HCT116 (cell line): Measurements from ENCODE around the gene NFATC1. TPM values are rescaled to one million over a fixed set of nuclear protein-coding genes. Genes with fewer than 3 reads are reported as not detected.

ENCODE experiments used
- ATAC-seq: fragments of 200-7000 bp; cut with Tn5 transposase; 2 replicates; pipeline ENCODE4 v1.9.1; 2020; ENCODE audit warnings: mild to moderate bottlenecking, moderate library complexity
- BruUV-seq: library from RNA; stranded (reverse); fragments of 400-500 nt; replicated peaks from 2 replicates; lab custom pipeline; 2021; lab: Mats Ljungman, UMichigan
- CTCF ChIA-PET: fragments of 300-600 bp; sonication (Branson Sonifier 250); formaldehyde crosslinking; loops from one replicate; lab custom pipeline; 2021; ENCODE audit warnings: antibody characterized with exemption; lab: Charles Lee
- POLR2A ChIA-PET: fragments of 300-600, 350-600 bp; sonication (Branson Sonifier 250); formaldehyde crosslinking; loops from one replicate; lab custom pipeline; 2021; ENCODE audit warnings: antibody characterized with exemption; lab: Charles Lee
- RAD21 ChIA-PET, 2 experiments: fragments of 300-600 bp; sonication (Branson Sonifier 250); formaldehyde crosslinking; loops; one replicate each; lab custom pipeline; 2023; ENCODE audit warnings: low total read pairs in 2 of 2; ENCODE audit not compliant: uncharacterized antibody in 2 of 2, unreplicated experiment in 2 of 2, low non-redundant PET in 1 of 2; lab: Charles Lee
- DNase-seq: peaks from one replicate; pipeline ENCODE4 v3.0.0-alpha.2; 2010; ENCODE audit warnings: low read depth, low spot score
- H2AFZ ChIP-seq: fragments of 200-600 bp; shearing (Covaris generic), sonication (generic); 2 replicates; pipeline ENCODE4 v1.6.1; 2017; ENCODE audit warnings: low read depth, mixed run types, mixed read lengths, antibody characterized with exemption, low read length; ENCODE audit not compliant: poor library complexity, severe bottlenecking
- H3K27ac ChIP-seq: 2 replicates; pipeline ENCODE4 v1.5.1; 2012; ENCODE audit warnings: low read depth, low read length
- H3K27me3 ChIP-seq: fragments of 200-600 bp; sonication (generic); 2 replicates; pipeline ENCODE4 v1.6.1; 2016; ENCODE audit warnings: mixed run types, low read length, mixed read lengths; ENCODE audit not compliant: insufficient read depth
- H3K36me3 ChIP-seq, 2 experiments: fragments of 200-500 bp in 1 of 2; fragments of 200-600 bp in 1 of 2; sonication (Bioruptor generic) in 1 of 2; sonication (generic) in 1 of 2; 2 replicates each; pipeline versions ENCODE4 v1.5.1 to v1.6.1; 2014 to 2016; ENCODE audit warnings: low read length in 2 of 2, inconsistent platforms in 1 of 2, mixed read lengths in 1 of 2, mixed run types in 1 of 2; ENCODE audit not compliant: insufficient read depth in 2 of 2, control insufficient read depth in 1 of 2
- H3K4me1 ChIP-seq, 2 experiments: fragments of 200-600 bp in 1 of 2; sonication (generic) in 1 of 2; 2 replicates each; pipeline versions ENCODE4 v1.5.1 to v1.6.1; 2012 to 2017; ENCODE audit warnings: low read length in 2 of 2, inconsistent platforms in 1 of 2, mild to moderate bottlenecking in 1 of 2, mixed read lengths in 1 of 2, mixed run types in 1 of 2, moderate library complexity in 1 of 2; ENCODE audit not compliant: insufficient read depth in 2 of 2, control insufficient read depth in 1 of 2
- H3K4me2 ChIP-seq: fragments of 200-600 bp; sonication (generic); 2 replicates; pipeline ENCODE4 v1.6.1; 2017; ENCODE audit warnings: mixed run types, low read length, mixed read lengths
- H3K4me3 ChIP-seq, 2 experiments: fragments of 200-600 bp in 1 of 2; sonication (generic) in 1 of 2; replicated peaks in 1 of 2; 2 replicates each; pipeline ENCODE4 v1.5.1; 2011 to 2016; ENCODE audit warnings: low read length in 2 of 2, control low read depth in 1 of 2, low read depth in 1 of 2, mild to moderate bottlenecking in 1 of 2, mixed read lengths in 1 of 2, mixed run types in 1 of 2
- H3K79me2 ChIP-seq: fragments of 200-600 bp; sonication (generic); 2 replicates; pipeline ENCODE4 v1.6.1; 2017; ENCODE audit warnings: mild to moderate bottlenecking, mixed run types, low read length, moderate library complexity, mixed read lengths; ENCODE audit not compliant: insufficient read depth
- H3K9ac ChIP-seq: fragments of 200-600 bp; sonication (generic); 2 replicates; pipeline ENCODE4 v1.6.1; 2016; ENCODE audit warnings: low read length, mixed read lengths
- H3K9me2 ChIP-seq: fragments of 200-600 bp; sonication (generic), shearing (Covaris generic); 2 replicates; pipeline ENCODE4 v1.6.1; 2017; ENCODE audit warnings: mixed run types, mild to moderate bottlenecking, moderate library complexity; ENCODE audit not compliant: insufficient read depth
- H3K9me3 ChIP-seq, 2 experiments: fragments of 200-500 bp in 1 of 2; fragments of 200-600 bp in 1 of 2; sonication (Bioruptor generic) in 1 of 2; sonication (generic) in 1 of 2; 2 replicates each; pipeline ENCODE4 v1.6.1; 2014 to 2017; ENCODE audit warnings: low read length in 2 of 2, mixed read lengths in 2 of 2, inconsistent platforms in 1 of 2, low read depth in 1 of 2, mild to moderate bottlenecking in 1 of 2, mixed run types in 1 of 2, moderate library complexity in 1 of 2; ENCODE audit not compliant: control insufficient read depth in 1 of 2, insufficient read depth in 1 of 2
- H4K20me1 ChIP-seq: fragments of 200-600 bp; sonication (generic), shearing (Covaris generic); 2 replicates; pipeline ENCODE4 v1.6.1; 2017; ENCODE audit warnings: mixed run types, mild to moderate bottlenecking, moderate library complexity; ENCODE audit not compliant: insufficient read depth
- CBX3 ChIP-seq: IDR thresholded peaks from 2 replicates; pipeline ENCODE4 v1.6.1; 2012; ENCODE audit warnings: low read depth
- CEBPB ChIP-seq: IDR thresholded peaks from 2 replicates; pipeline ENCODE4 v1.6.1; 2012; ENCODE audit warnings: low read depth
- EGR1 ChIP-seq: IDR thresholded peaks from 2 replicates; pipeline ENCODE4 v1.6.1; 2012; ENCODE audit warnings: low read depth
- ELF1 ChIP-seq: IDR thresholded peaks from 2 replicates; pipeline ENCODE4 v1.6.1; 2012; ENCODE audit warnings: low read depth, borderline replicate concordance
- EZH2 ChIP-seq: fragments of 200-600 bp; sonication (generic); IDR thresholded peaks from 2 replicates; pipeline ENCODE4 v1.6.1; 2017; ENCODE audit warnings: antibody characterized with exemption, mixed run types
- EZH2phosphoT487 ChIP-seq: fragments of 200-600 bp; IDR thresholded peaks from 2 replicates; pipeline ENCODE4 v1.6.1; 2018; ENCODE audit warnings: antibody characterized with exemption, borderline replicate concordance
- FOSL1 ChIP-seq: IDR thresholded peaks from 2 replicates; pipeline ENCODE4 v1.6.1; 2012; ENCODE audit warnings: low read depth
- JUND ChIP-seq: IDR thresholded peaks from 2 replicates; pipeline ENCODE4 v1.6.1; 2012
- POLR2A ChIP-seq: IDR thresholded peaks from 2 replicates; pipeline ENCODE4 v1.7.0; 2011; ENCODE audit warnings: borderline replicate concordance; ENCODE audit not compliant: insufficient read depth, insufficient read length; ENCODE audit errors: extremely low read depth
- POLR2AphosphoS5 ChIP-seq: IDR thresholded peaks from 2 replicates; pipeline ENCODE4 v1.6.1; 2011; ENCODE audit warnings: mild to moderate bottlenecking, low read depth, low read length, moderate library complexity
- RAD21 ChIP-seq: IDR thresholded peaks from 2 replicates; pipeline ENCODE4 v1.6.1; 2012; ENCODE audit warnings: low read depth, mild to moderate bottlenecking
- SP1 ChIP-seq: IDR thresholded peaks from 2 replicates; pipeline ENCODE4 v1.6.1; 2012; ENCODE audit warnings: low read depth
- TCF7L2 ChIP-seq: IDR thresholded peaks from 2 replicates; pipeline ENCODE4 v1.7.0; 2011; ENCODE audit warnings: borderline replicate concordance, inconsistent platforms; ENCODE audit not compliant: insufficient read depth, insufficient read length; ENCODE audit errors: extremely low read depth
- YY1 ChIP-seq: IDR thresholded peaks from 2 replicates; pipeline ENCODE4 v1.6.1; 2011; ENCODE audit warnings: low read length, low read depth, moderate library complexity, mild to moderate bottlenecking; ENCODE audit not compliant: insufficient replicate concordance; ENCODE audit errors: extremely low read depth
- ZNF274 ChIP-seq: fragments of 200-500 bp; sonication (Bioruptor generic); IDR thresholded peaks from 2 replicates; pipeline ENCODE4 v1.6.1; 2014; ENCODE audit warnings: mild to moderate bottlenecking, low read depth, low read length, inconsistent platforms
- intact Hi-C: fragments of 100-400 bp; cut with micrococcal nuclease; formaldehyde crosslinking; loops from 2 replicates; pipeline ENCODE4 v1.10.0; 2022
- total RNA-seq: library from RNA; stranded (reverse); gene quantifications from one replicate; pipeline ENCODE4 v1.2.1, GENCODE V29; 2021; ENCODE audit not compliant: unreplicated experiment
- TF ChIP-seq, protein P1 (sequence below), 3 experiments: fragments of 200-600 bp in 1 of 3; sonication (generic) in 1 of 3; IDR thresholded peaks in 2 of 3; conservative IDR thresholded peaks in 1 of 3; 2 replicates each; pipeline ENCODE4 v1.5.1; 2012 to 2017; ENCODE audit warnings: low read depth in 2 of 3, low read length in 2 of 3, antibody characterized with exemption in 1 of 3, borderline replicate concordance in 1 of 3, control low read depth in 1 of 3, mild to moderate bottlenecking in 1 of 3, mixed read lengths in 1 of 3, mixed run types in 1 of 3, moderate library complexity in 1 of 3; ENCODE audit not compliant: insufficient read depth in 1 of 3
- TF ChIP-seq, protein P2 (sequence below): IDR thresholded peaks from 2 replicates; pipeline ENCODE4 v1.6.1; 2012
- TF ChIP-seq, protein P3 (sequence below): IDR thresholded peaks from 2 replicates; pipeline ENCODE4 v1.6.1; 2012
- TF ChIP-seq, protein P4 (sequence below): IDR thresholded peaks from 2 replicates; pipeline ENCODE4 v1.6.1; 2012; ENCODE audit warnings: low read depth

Gene NFATC1
- total RNA-seq, 1 experiment from 2014 or later: 20.8 TPM

DNA sequence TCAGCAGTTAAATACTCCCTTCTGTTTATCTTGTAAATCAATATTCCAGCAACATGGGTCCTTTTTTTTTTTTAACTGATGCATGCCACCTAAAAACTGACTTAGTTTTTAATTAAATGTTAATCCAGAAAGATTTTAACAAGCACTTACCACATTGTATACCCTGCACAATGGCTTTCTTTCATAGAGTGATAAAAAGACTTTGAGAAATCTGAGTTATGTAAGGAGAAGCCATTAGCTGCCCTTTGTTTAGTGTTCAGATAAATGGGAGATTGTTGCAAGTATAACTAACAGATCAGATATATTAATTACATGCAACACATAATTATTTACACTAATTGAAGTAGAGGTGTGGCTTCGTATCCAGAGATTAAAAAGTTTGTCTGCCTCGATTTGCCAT is 22.7 kb upstream of the NFATC1 start:
- Histone ChIP-seq H4K20me1 (no peaks in the 10 kb centered on the region), H3K9me2 (no peaks in the 10 kb centered on the region), H3K4me3 (no peak overlapping the region), H3K79me2 (no peaks in the 10 kb centered on the region), H3K4me1 (no peaks in the 10 kb centered on the region), H3K27me3 (no peaks in the 10 kb centered on the region), H3K27ac (no peak overlapping the region), H3K9ac (no peak overlapping the region), H3K4me2 (no peak overlapping the region), H2AFZ (no peak overlapping the region), H3K9me3 (no peaks in the 10 kb centered on the region), H3K36me3 (no peaks in the 10 kb centered on the region; a peak in 1 of 4 replicates)
- RAD21 ChIA-PET: no interaction called here
- POLR2A ChIA-PET: no interaction called here
- no peak for ATAC-seq
- TF ChIP-seq, protein P1, sequence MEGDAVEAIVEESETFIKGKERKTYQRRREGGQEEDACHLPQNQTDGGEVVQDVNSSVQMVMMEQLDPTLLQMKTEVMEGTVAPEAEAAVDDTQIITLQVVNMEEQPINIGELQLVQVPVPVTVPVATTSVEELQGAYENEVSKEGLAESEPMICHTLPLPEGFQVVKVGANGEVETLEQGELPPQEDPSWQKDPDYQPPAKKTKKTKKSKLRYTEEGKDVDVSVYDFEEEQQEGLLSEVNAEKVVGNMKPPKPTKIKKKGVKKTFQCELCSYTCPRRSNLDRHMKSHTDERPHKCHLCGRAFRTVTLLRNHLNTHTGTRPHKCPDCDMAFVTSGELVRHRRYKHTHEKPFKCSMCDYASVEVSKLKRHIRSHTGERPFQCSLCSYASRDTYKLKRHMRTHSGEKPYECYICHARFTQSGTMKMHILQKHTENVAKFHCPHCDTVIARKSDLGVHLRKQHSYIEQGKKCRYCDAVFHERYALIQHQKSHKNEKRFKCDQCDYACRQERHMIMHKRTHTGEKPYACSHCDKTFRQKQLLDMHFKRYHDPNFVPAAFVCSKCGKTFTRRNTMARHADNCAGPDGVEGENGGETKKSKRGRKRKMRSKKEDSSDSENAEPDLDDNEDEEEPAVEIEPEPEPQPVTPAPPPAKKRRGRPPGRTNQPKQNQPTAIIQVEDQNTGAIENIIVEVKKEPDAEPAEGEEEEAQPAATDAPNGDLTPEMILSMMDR (IDR thresholded peaks at IDR 0.05 in 2 of 3, conservative IDR thresholded peaks at IDR 0.05 in 1 of 3; ENCODE audit: borderline replicate concordance in 1 of 3, insufficient read depth in 1 of 3, low read depth in 2 of 3, low read length in 2 of 3): no peak
- TF ChIP-seq EZH2 (no peak), POLR2A (no peak), CEBPB (no peak), ELF1 (no peak), EZH2phosphoT487 (no peak), YY1 (no peak), JUND (no peak), CBX3 (no peak), ZNF274 (no peak), EGR1 (no peak), SP1 (no peak), RAD21 (no peak), POLR2AphosphoS5 (no peak), FOSL1 (no peak), TCF7L2 (no peak)
- TF ChIP-seq, protein P2, sequence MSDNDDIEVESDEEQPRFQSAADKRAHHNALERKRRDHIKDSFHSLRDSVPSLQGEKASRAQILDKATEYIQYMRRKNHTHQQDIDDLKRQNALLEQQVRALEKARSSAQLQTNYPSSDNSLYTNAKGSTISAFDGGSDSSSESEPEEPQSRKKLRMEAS: no peak
- TF ChIP-seq, protein P3, sequence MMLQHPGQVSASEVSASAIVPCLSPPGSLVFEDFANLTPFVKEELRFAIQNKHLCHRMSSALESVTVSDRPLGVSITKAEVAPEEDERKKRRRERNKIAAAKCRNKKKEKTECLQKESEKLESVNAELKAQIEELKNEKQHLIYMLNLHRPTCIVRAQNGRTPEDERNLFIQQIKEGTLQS: no peak
- TF ChIP-seq, protein P4, sequence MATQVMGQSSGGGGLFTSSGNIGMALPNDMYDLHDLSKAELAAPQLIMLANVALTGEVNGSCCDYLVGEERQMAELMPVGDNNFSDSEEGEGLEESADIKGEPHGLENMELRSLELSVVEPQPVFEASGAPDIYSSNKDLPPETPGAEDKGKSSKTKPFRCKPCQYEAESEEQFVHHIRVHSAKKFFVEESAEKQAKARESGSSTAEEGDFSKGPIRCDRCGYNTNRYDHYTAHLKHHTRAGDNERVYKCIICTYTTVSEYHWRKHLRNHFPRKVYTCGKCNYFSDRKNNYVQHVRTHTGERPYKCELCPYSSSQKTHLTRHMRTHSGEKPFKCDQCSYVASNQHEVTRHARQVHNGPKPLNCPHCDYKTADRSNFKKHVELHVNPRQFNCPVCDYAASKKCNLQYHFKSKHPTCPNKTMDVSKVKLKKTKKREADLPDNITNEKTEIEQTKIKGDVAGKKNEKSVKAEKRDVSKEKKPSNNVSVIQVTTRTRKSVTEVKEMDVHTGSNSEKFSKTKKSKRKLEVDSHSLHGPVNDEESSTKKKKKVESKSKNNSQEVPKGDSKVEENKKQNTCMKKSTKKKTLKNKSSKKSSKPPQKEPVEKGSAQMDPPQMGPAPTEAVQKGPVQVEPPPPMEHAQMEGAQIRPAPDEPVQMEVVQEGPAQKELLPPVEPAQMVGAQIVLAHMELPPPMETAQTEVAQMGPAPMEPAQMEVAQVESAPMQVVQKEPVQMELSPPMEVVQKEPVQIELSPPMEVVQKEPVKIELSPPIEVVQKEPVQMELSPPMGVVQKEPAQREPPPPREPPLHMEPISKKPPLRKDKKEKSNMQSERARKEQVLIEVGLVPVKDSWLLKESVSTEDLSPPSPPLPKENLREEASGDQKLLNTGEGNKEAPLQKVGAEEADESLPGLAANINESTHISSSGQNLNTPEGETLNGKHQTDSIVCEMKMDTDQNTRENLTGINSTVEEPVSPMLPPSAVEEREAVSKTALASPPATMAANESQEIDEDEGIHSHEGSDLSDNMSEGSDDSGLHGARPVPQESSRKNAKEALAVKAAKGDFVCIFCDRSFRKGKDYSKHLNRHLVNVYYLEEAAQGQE: no peak
- intact Hi-C loops: no loop called here
- no TSS peak for BruUV-seq
- no peak for DNase-seq
- CTCF ChIA-PET: no interaction called here
